Colonic mucosa (tissue), 4 donors: ENCODE measurements around the gene MDH1. TPM values are rescaled to one million over a fixed set of nuclear protein-coding genes. Genes with fewer than 3 reads are reported as not detected.
"Not testable (repeated sequence)": the region's sequence is repeated elsewhere in the genome, so short reads cannot be mapped to it uniquely, and the experiment has no call there.

Experiments used
- DNase-seq: peaks from one replicate; pipeline ENCODE4 v3.0.0-alpha.2; 2020
- H3K27ac ChIP-seq: fragments of 200-600 bp; one replicate; pipeline ENCODE4 v1.8.0; 2021
- H3K27me3 ChIP-seq: fragments of 200-600 bp; one replicate; pipeline ENCODE4 v1.8.0; 2021
- H3K36me3 ChIP-seq: fragments of 200-600 bp; one replicate; pipeline ENCODE4 v1.8.0; 2021
- H3K4me1 ChIP-seq: fragments of 200-600 bp; one replicate; pipeline ENCODE4 v1.8.0; 2021; ENCODE audit warnings: mild to moderate bottlenecking
- H3K4me3 ChIP-seq: fragments of 200-600 bp; one replicate; pipeline ENCODE4 v1.8.0; 2021
- H3K9ac ChIP-seq, 2 donors: one replicate each; pipeline ENCODE4 v1.7.0; 2013; ENCODE audit warnings: control low read depth in 2 of 2, low read depth in 2 of 2, low read length in 2 of 2
- H3K9me3 ChIP-seq: fragments of 200-600 bp; one replicate; pipeline ENCODE4 v1.8.0; 2021
- intact Hi-C: fragments of 100-400 bp; cut with DNase I; formaldehyde crosslinking; loops from one replicate; pipeline ENCODE4 v1.14.1; 2022
- total RNA-seq, 2 donors: library from RNA; stranded (reverse); fragmentation: NEBNext Ultra II Directional in 1 of 2; extraction: Animal tissue kit (Norgen Biotek cat#: 25700) in 1 of 2; gene quantifications; one replicate each; pipeline ENCODE4 v1.2.1, GENCODE V29; 2021
- TF ChIP-seq, protein P1 (sequence below): fragments of 200-600 bp; IDR thresholded peaks from one replicate; pipeline ENCODE4 v1.8.0; 2022; ENCODE audit warnings: antibody characterized with exemption, mild to moderate bottlenecking
- donor health status: healthy.
- donor health status: DM: no; HTN: no; CAD: no.
- donor health status: DM: no; HTN: no; CAD: no.

The MDH1 gene
- total RNA-seq, 2 donors from 2014 or later: 187 to 229 TPM

DNA sequence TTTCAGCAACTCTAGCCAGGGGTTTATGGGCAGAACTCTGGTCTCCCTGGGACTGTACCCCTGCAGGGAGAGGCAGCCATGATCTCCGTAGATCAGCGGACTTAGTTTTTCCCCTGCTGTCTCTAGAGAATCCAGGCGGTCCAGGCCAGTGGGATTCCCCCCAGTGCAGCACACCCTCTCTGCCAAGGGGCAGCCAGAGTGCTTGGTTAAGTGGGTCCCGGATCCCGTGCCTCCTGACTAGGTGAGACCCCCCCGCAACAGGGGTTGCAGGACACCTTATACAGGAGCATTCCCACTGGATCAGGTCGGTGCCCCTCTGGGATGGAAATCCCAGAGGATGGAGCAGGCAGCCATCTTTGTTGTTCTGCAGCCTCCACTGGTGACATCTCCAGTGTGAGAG lies 33.5 kb upstream of the MDH1 start:
- Histone ChIP-seq H3K4me1 (no peaks in the 10 kb centered on the region), H3K9me3 (no peaks in the 10 kb centered on the region), H3K9ac (no peak overlapping the region), H3K27me3 (no peaks in the 10 kb centered on the region), H3K36me3 (no peaks in the 10 kb centered on the region), H3K27ac (no peak overlapping the region), H3K4me3 (no peak overlapping the region)
- no peak for DNase-seq
- TF ChIP-seq, protein P1, sequence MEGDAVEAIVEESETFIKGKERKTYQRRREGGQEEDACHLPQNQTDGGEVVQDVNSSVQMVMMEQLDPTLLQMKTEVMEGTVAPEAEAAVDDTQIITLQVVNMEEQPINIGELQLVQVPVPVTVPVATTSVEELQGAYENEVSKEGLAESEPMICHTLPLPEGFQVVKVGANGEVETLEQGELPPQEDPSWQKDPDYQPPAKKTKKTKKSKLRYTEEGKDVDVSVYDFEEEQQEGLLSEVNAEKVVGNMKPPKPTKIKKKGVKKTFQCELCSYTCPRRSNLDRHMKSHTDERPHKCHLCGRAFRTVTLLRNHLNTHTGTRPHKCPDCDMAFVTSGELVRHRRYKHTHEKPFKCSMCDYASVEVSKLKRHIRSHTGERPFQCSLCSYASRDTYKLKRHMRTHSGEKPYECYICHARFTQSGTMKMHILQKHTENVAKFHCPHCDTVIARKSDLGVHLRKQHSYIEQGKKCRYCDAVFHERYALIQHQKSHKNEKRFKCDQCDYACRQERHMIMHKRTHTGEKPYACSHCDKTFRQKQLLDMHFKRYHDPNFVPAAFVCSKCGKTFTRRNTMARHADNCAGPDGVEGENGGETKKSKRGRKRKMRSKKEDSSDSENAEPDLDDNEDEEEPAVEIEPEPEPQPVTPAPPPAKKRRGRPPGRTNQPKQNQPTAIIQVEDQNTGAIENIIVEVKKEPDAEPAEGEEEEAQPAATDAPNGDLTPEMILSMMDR: no peak
- intact Hi-C loops: no loop called here

DNA sequence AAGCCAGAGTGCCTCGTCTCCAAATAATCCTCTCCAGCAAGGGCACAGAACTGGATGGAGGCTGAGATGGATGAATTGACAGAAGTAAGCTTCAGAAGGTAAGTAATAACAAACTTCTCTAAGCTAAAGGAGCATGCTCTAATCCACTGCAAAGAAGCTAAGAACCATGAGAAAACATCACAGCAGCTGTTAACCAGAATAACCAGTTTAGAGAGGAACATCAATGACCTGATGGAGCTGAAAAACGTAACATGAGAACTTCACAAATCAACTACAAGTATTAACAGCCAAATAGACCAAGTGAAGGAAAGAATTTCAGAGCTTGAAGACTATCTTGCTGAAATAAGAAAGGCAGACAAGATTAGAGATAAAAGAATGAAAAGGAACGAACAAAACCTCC lies 32.8 kb upstream of the MDH1 start:
- TF ChIP-seq, protein P1: no peak
- intact Hi-C loops: no loop called here
- Histone ChIP-seq H3K36me3 (no peaks in the 10 kb centered on the region), H3K4me3 (no peak overlapping the region), H3K9ac (no peak overlapping the region), H3K4me1 (no peaks in the 10 kb centered on the region), H3K27me3 (no peaks in the 10 kb centered on the region), H3K9me3 (no peaks in the 10 kb centered on the region), H3K27ac (no peak overlapping the region)
- DNase-seq: no peak

DNA sequence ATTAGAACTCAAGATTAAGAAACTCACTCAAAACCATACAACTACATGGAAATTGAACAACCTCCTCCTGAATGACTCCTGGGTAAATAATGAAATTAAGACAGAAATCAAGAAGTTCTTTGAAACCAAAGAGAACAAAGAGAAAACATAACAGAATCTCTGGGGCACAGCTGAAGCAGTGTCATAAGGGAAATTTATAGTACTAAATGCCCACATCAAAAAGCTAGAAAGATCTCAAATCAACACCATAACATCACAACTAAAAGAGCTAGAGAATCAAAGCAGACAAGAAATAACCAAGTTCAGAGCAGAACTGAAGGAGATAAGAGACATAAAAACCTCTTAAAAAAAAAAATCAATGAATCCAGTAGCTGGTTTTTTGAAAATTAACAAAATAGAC lies 30.9 kb upstream of the MDH1 start:
- H3K4me3 ChIP-seq, H3K27ac ChIP-seq, H3K9ac ChIP-seq, H3K36me3 ChIP-seq, DNase-seq, intact Hi-C loops, H3K9me3 ChIP-seq, H3K4me1 ChIP-seq, H3K27me3 ChIP-seq: not testable (repeated sequence)

DNA sequence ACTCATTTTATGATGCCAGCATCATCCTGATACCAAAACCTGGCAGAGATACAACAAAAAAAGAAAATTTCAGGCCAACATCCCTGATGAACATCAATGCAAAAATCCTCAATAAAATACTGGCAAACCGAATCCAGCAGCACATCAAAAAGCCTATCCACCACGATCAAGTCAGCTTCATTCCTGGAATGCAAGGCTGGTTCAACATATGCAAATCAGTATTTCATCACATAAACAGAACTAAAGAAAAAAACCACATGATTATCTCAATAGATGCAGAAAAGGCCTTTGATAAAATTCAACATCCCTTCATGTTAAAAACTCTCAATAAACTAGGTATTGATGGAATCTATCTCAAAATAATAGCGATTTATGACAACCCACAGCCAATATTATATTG lies 29.8 kb upstream of the MDH1 start:
- H3K4me3 ChIP-seq, H3K27ac ChIP-seq, H3K27me3 ChIP-seq, H3K4me1 ChIP-seq, intact Hi-C loops, H3K9me3 ChIP-seq, H3K36me3 ChIP-seq, DNase-seq, H3K9ac ChIP-seq: not testable (repeated sequence)

DNA sequence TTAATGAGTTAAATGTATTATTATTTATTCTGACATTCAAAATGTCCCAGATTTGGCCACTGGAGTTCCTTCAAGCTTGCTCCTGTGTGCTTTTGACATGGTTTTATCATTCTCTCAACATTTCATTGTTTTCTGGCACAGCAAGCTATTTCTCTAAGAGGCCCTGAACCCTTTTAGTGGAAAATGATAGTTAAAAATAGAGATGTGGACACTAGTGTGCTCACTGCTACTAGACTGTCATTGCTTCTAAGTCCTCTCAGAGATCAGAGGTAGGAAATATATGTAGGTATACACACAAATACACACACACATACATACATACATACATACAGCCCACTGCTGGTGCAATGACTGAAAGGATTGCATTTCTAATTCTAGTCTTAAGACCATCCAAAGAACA lies 26.0 kb upstream of the MDH1 start:
- H3K36me3 ChIP-seq: no peaks in the 10 kb centered on the region
- H3K4me1 ChIP-seq: no peaks in the 10 kb centered on the region
- intact Hi-C loops: no loop called here
- H3K9me3 ChIP-seq: no peaks in the 10 kb centered on the region
- H3K27ac ChIP-seq: no peak overlapping the region
- no peak overlapping the region for H3K9ac ChIP-seq
- H3K27me3 ChIP-seq: no peaks in the 10 kb centered on the region
- no peak overlapping the region for H3K4me3 ChIP-seq
- DNase-seq: no peak
- TF ChIP-seq, protein P1: no peak

DNA sequence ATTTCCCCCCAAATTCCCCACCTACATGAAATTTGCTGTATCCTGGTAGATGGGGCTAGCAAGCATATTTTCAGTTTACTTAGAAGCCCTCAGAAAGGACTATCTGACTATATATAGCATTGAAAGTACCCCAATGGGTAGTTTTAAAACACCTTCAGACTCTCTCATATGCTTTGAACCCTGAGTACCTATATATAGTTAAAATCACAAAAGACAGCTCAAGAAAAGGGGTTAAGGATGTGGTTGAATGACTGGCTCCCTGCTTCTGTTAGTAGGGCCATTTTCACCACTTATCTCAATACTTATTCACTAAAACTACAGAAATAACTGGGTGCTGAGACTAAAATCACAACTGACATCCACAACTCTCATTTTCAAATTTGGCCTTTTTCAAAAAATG lies 19.0 kb upstream of the MDH1 start:
- H3K36me3 ChIP-seq: no peaks in the 10 kb centered on the region
- H3K9me3 ChIP-seq: no peaks in the 10 kb centered on the region
- H3K4me1 ChIP-seq: no peaks in the 10 kb centered on the region
- intact Hi-C loops: no loop called here
- H3K27me3 ChIP-seq: no peaks in the 10 kb centered on the region
- TF ChIP-seq, protein P1: no peak
- H3K27ac ChIP-seq: no peak overlapping the region
- no peak overlapping the region for H3K9ac ChIP-seq
- H3K4me3 ChIP-seq: no peak overlapping the region
- DNase-seq: no peak

DNA sequence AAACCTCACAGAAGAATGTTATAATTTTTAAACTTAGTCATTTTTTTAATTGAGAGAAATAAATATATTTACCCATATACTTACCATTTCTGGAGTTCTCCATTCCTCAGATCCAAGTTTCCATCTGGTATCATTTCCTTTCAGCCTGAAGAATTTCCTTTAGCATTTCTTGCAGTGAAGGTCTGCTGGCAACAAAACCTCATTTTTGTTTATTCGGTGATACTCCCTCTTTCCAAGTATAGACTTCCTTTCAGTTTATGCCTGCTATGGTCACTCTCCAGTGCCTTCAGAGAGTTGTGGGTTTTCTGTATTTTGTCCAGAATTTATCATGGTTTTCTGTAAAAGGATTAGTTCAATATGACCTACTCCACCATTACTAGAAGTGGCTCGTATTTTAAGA lies 17.5 kb upstream of the MDH1 start:
- H3K9me3 ChIP-seq: no peaks in the 10 kb centered on the region
- intact Hi-C loops: no loop called here
- H3K36me3 ChIP-seq: no peaks in the 10 kb centered on the region
- no peak overlapping the region for H3K9ac ChIP-seq
- H3K27ac ChIP-seq: no peak overlapping the region
- H3K4me1 ChIP-seq: no peaks in the 10 kb centered on the region
- no peaks in the 10 kb centered on the region for H3K27me3 ChIP-seq
- TF ChIP-seq, protein P1: no peak
- no peak overlapping the region for H3K4me3 ChIP-seq
- no peak for DNase-seq
